NCI-H748 (cell line): ENCODE data around the gene GPHB5.
A peak's percentile ranks its signal among the peaks of the same experiment; 100 is the strongest.
"Not testable (repeated sequence)": the region's sequence is repeated elsewhere in the genome, so short reads cannot be mapped to it uniquely, and the experiment has no call there.

Experiments used
- DNase-seq: peaks from one replicate; lab custom pipeline; 2025; ENCODE audit not compliant: unreplicated experiment; lab: John Stamatoyannopoulos, UW

GPHB5 gene

GRCh38 chr14:63296060-63296563, 22.6 kb downstream of the GPHB5 start:
- DNase-seq: no peak

- no peak for DNase-seq
These were observed 23.5 kb downstream of the GPHB5 start for GRCh38 chr14:63295231-63295685.

- DNase-seq: no peak
These were observed 25.9 kb downstream of the GPHB5 start for GRCh38 chr14:63292805-63293204.

- DNase-seq: no peak
These were observed 27.8 kb downstream of the GPHB5 start for GRCh38 chr14:63290741-63291430.

- no peak for DNase-seq
These were observed 29.9 kb downstream of the GPHB5 start for GRCh38 chr14:63288853-63289252.

- peak; percentile 28 for DNase-seq
These were observed 30.9 kb downstream of the GPHB5 start for GRCh38 chr14:63287666-63288483.

- DNase-seq: peak; percentile 99
These were observed 32.7 kb downstream of the GPHB5 start for GRCh38 chr14:63286071-63286470.

- DNase-seq: no peak
These were observed 34.9 kb downstream of the GPHB5 start for GRCh38 chr14:63283884-63284248.

GRCh38 chr14:63282997-63283883, 35.5 kb downstream of the GPHB5 start:
- DNase-seq: no peak

GRCh38 chr14:63279933-63280332, 38.8 kb downstream of the GPHB5 start:
- DNase-seq: not testable (repeated sequence)

GRCh38 chr14:63277591-63278183, 41.0 kb downstream of the GPHB5 start:
- DNase-seq: peak; percentile 93

- DNase-seq: peak; percentile 87
These were observed 42.0 kb downstream of the GPHB5 start for GRCh38 chr14:63276492-63277342.

- peak; percentile 99 for DNase-seq
These were observed 42.7 kb downstream of the GPHB5 start for GRCh38 chr14:63276016-63276415.

- DNase-seq: peak; percentile 99
These were observed 43.1 kb downstream of the GPHB5 start for GRCh38 chr14:63275611-63276010.

- DNase-seq: no peak
These were observed 44.7 kb downstream of the GPHB5 start for GRCh38 chr14:63273717-63274655.

- DNase-seq: no peak
These were observed 45.6 kb downstream of the GPHB5 start for GRCh38 chr14:63273129-63273528.

GRCh38 chr14:63269561-63270225, 49.0 kb downstream of the GPHB5 start:
- no peak for DNase-seq

- DNase-seq: no peak
These were observed 50.0 kb downstream of the GPHB5 start for GRCh38 chr14:63268771-63269170.
